HepG2 (cell line): ENCODE measurements around the gene CDH13. TPM values are rescaled to one million over a fixed set of nuclear protein-coding genes. Genes with fewer than 3 reads are reported as not detected.
A peak's percentile ranks its signal among the peaks of the same experiment; 100 is the strongest.

ENCODE experiments used
- ATAC-seq: fragments of 200-7000 bp; cut with Tn5 transposase; 3 replicates; pipeline ENCODE4 v1.9.1; 2020; ENCODE audit warnings: mild to moderate bottlenecking, moderate library complexity
- BruUV-seq: library from RNA; stranded (reverse); fragments of 400-500 nt; replicated peaks from 2 replicates; lab custom pipeline; 2021; lab: Mats Ljungman, UMichigan
- CTCF ChIA-PET: fragments of 300-600 bp; formaldehyde crosslinking; extraction: SDS; loops from one replicate; lab custom pipeline; 2021; ENCODE audit warnings: low total read pairs, inconsistent platforms, low intra/inter-chr PET ratio; lab: Yijun Ruan, JAX
- POLR2A ChIA-PET: fragments of 350-600 bp; sonication (Branson Sonifier 250); formaldehyde crosslinking; loops from one replicate; lab custom pipeline; 2020; ENCODE audit warnings: antibody characterized with exemption, inconsistent platforms; lab: Yijun Ruan, JAX
- DNase-seq: peaks from one replicate; pipeline ENCODE4 v3.0.0-alpha.2; 2015; ENCODE audit warnings: low spot score
- FAIRE-seq: peaks from 3 replicates; lab custom pipeline; 2011; peaks lifted over from hg19 to GRCh38; lab: Jason Lieb, UNC
- H2AFZ ChIP-seq: one replicate; pipeline ENCODE4 v1.6.1; 2011; ENCODE audit warnings: low read length, inconsistent platforms
- H3K27ac ChIP-seq: fragments of 300-600 bp; 3 replicates; pipeline ENCODE4 v1.8.0; 2011; ENCODE audit warnings: mixed run types, mild to moderate bottlenecking, mixed read lengths, low read length, inconsistent platforms; ENCODE audit not compliant: insufficient read depth; ENCODE audit errors: extremely low read length
- H3K27me3 ChIP-seq, 2 experiments: fragments of 200-600 bp in 1 of 2; 2 replicates in 1 of 2; 3 replicates in 1 of 2; pipeline versions ENCODE4 v1.6.0 to v1.8.0; 2011; ENCODE audit warnings: low read length in 2 of 2, mild to moderate bottlenecking in 2 of 2, moderate library complexity in 2 of 2, inconsistent platforms in 1 of 2; ENCODE audit not compliant: insufficient read depth in 2 of 2, control insufficient read depth in 1 of 2
- H3K36me3 ChIP-seq, 2 experiments: fragments of 200-600 bp in 1 of 2; replicated peaks in 1 of 2; 2 replicates in 1 of 2; 3 replicates in 1 of 2; pipeline versions ENCODE4 v1.5.1 to v1.8.0; 2011; ENCODE audit warnings: low read length in 2 of 2, inconsistent platforms in 1 of 2; ENCODE audit not compliant: insufficient read depth in 2 of 2, control insufficient read depth in 1 of 2
- H3K4me1 ChIP-seq: 2 replicates; pipeline ENCODE4 v1.5.1; 2012; ENCODE audit warnings: low read length, inconsistent platforms; ENCODE audit not compliant: insufficient read depth
- H3K4me2 ChIP-seq: 2 replicates; pipeline ENCODE4 v1.6.0; 2011; ENCODE audit warnings: low read depth, low read length, inconsistent platforms
- H3K4me3 ChIP-seq, 3 experiments: fragments of 200-600 bp in 1 of 3; sonication (generic), shearing (Covaris generic) in 1 of 3; replicated peaks in 1 of 3; 2 replicates each; pipeline ENCODE4 v1.5.1; 2011 to 2016; ENCODE audit warnings: low read length in 3 of 3, inconsistent platforms in 2 of 3, low read depth in 2 of 3, mild to moderate bottlenecking in 2 of 3, control low read depth in 1 of 3, mixed read lengths in 1 of 3; ENCODE audit not compliant: insufficient read depth in 1 of 3
- H3K79me2 ChIP-seq: one replicate; pipeline ENCODE4 v1.6.1; 2011; ENCODE audit warnings: low read length, inconsistent platforms; ENCODE audit not compliant: insufficient read depth
- H3K9ac ChIP-seq: 2 replicates; pipeline ENCODE4 v1.6.0; 2011; ENCODE audit warnings: mild to moderate bottlenecking, low read depth, low read length, inconsistent platforms; ENCODE audit not compliant: insufficient read depth
- H3K9me3 ChIP-seq: 2 replicates; pipeline ENCODE4 v1.5.1; 2012; ENCODE audit warnings: mild to moderate bottlenecking, low read length
- H4K20me1 ChIP-seq: 2 replicates; pipeline ENCODE4 v1.6.0; 2011; ENCODE audit warnings: inconsistent platforms, mild to moderate bottlenecking, low read length, moderate library complexity; ENCODE audit not compliant: insufficient read depth
- MAFF ChIP-seq: IDR thresholded peaks from 2 replicates; pipeline ENCODE4 v1.6.1; 2011; ENCODE audit warnings: low read depth, low read length, improper control_type of control experiment
- MAFK ChIP-seq, 2 experiments: IDR thresholded peaks in 1 of 2; conservative IDR thresholded peaks in 1 of 2; 2 replicates each; pipeline ENCODE4 v1.6.1; 2011; ENCODE audit warnings: improper control_type of control experiment in 2 of 2, low read length in 2 of 2
- XBP1 ChIP-seq: sonication (generic); formaldehyde crosslinking; IDR thresholded peaks from 2 replicates; pipeline ENCODE4 v1.5.0; 2020; ENCODE audit warnings: missing genetic modification reagents
- ZNF496 ChIP-seq: sonication (generic); formaldehyde crosslinking; IDR thresholded peaks from 2 replicates; pipeline ENCODE4 v1.8.1; 2023; ENCODE audit warnings: mild to moderate bottlenecking, moderate library complexity, missing genetic modification reagents; ENCODE audit not compliant: insufficient replicate concordance
- ZNF780A ChIP-seq: sonication (generic); formaldehyde crosslinking; IDR thresholded peaks from 2 replicates; pipeline ENCODE4 v1.8.0; 2022; ENCODE audit warnings: mild to moderate bottlenecking, missing genetic modification reagents, moderate library complexity
- WGBS: methylation state at CpG from one replicate; pipeline ENCODE4 v1.1.6; 2017; ENCODE audit warnings: low lambda C conversion rate; 5-methylcytosine and 5-hydroxymethylcytosine counted together
- in situ Hi-C: cut with HindIII; loops from 2 replicates; pipeline ENCODE4 v1.10.0; 2017; ENCODE audit warnings: low pct_unique_long_range_greater_than_20kb; ENCODE audit not compliant: extremely low pct_ligation_motif_present
- intact Hi-C: fragments of 100-400 bp; cut with micrococcal nuclease; formaldehyde crosslinking; loops from one replicate; pipeline ENCODE4 v1.10.0; 2022; ENCODE audit not compliant: unreplicated experiment
- polyA plus RNA-seq, 8 experiments: library from polyadenylated mRNA; depleted of rRNA in 3 of 8; stranded (reverse) in 7 of 8; unstranded in 1 of 8; fragments of >200 nt; fragmentation: Illumina TruSeq in 4 of 8; extraction: Trizol in 4 of 8; gene quantifications; 2 replicates each; pipeline versions ENCODE4 v1.2.1 to v1.2.3, GENCODE V29; 2011 to 2016; ENCODE audit warnings: low read depth in 4 of 8, missing spikeins in 1 of 8, mixed read lengths in 1 of 8; ENCODE audit not compliant: insufficient read depth in 1 of 8
- total RNA-seq, 5 experiments: library from RNA; depleted of rRNA; stranded (reverse); fragments of >200 nt; fragmentation: Illumina TruSeq; extraction: Trizol; gene quantifications; 2 replicates each; pipeline ENCODE4 v1.2.3, GENCODE V29; 2016; ENCODE audit warnings: low read depth in 1 of 5
- TF ChIP-seq, protein P1 (sequence below): sonication (generic); formaldehyde crosslinking; IDR thresholded peaks from 2 replicates; pipeline ENCODE4 v1.4.0; 2020; ENCODE audit warnings: missing genetic modification reagents
- TF ChIP-seq, protein P2 (sequence below): sonication (generic); formaldehyde crosslinking; IDR thresholded peaks from 2 replicates; pipeline ENCODE4 v1.5.0; 2020; ENCODE audit warnings: mild to moderate bottlenecking, missing genetic modification reagents, borderline replicate concordance

The CDH13 gene
- total and polyA plus RNA-seq, 2 of the 13 experiments (the other 11 are each of a cell fraction or from before 2014, with no cell fraction given): not detected

DNA sequence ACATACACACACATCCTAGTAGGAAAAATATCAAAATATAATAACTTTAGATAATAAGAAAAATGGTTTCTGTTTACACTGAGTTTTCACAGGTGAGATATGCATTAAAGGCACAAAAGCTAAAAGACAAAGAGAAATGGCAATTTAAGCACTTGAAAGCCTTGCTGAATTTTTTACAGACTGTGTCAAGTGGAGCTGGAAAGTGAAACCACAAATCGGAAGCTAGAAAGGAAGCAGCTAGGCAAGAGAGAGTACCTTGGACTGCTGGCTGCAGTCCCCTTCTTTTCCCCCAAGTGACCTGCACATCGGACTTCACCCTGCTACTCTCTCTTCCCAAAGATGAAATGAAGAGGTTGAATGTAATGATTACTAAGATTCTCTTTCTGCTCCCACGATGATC lies 135.1 kb downstream of the CDH13 start (continued):
- TF ChIP-seq, protein P1, sequence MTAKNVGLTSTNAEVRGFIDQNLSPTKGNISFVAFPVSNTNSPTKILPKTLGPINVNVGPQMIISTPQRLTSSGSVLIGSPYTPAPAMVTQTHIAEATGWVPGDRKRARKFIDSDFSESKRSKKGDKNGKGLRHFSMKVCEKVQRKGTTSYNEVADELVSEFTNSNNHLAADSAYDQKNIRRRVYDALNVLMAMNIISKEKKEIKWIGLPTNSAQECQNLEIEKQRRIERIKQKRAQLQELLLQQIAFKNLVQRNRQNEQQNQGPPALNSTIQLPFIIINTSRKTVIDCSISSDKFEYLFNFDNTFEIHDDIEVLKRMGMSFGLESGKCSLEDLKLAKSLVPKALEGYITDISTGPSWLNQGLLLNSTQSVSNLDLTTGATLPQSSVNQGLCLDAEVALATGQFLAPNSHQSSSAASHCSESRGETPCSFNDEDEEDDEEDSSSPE: no peak
- TF ChIP-seq ZNF780A (CRISPR knock-in tag): no peak
- TF ChIP-seq, protein P2, sequence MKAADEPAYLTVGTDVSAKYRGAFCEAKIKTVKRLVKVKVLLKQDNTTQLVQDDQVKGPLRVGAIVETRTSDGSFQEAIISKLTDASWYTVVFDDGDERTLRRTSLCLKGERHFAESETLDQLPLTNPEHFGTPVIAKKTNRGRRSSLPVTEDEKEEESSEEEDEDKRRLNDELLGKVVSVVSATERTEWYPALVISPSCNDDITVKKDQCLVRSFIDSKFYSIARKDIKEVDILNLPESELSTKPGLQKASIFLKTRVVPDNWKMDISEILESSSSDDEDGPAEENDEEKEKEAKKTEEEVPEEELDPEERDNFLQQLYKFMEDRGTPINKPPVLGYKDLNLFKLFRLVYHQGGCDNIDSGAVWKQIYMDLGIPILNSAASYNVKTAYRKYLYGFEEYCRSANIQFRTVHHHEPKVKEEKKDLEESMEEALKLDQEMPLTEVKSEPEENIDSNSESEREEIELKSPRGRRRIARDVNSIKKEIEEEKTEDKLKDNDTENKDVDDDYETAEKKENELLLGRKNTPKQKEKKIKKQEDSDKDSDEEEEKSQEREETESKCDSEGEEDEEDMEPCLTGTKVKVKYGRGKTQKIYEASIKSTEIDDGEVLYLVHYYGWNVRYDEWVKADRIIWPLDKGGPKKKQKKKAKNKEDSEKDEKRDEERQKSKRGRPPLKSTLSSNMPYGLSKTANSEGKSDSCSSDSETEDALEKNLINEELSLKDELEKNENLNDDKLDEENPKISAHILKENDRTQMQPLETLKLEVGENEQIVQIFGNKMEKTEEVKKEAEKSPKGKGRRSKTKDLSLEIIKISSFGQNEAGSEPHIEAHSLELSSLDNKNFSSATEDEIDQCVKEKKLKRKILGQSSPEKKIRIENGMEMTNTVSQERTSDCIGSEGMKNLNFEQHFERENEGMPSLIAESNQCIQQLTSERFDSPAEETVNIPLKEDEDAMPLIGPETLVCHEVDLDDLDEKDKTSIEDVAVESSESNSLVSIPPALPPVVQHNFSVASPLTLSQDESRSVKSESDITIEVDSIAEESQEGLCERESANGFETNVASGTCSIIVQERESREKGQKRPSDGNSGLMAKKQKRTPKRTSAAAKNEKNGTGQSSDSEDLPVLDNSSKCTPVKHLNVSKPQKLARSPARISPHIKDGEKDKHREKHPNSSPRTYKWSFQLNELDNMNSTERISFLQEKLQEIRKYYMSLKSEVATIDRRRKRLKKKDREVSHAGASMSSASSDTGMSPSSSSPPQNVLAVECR (CRISPR knock-in tag): no peak
- no peak for TF ChIP-seq XBP1 (CRISPR knock-in tag)

GRCh38 chr16:82763371-82763770 lies 136.6 kb downstream of the CDH13 start:
- no peaks in the 10 kb centered on the region for H3K27me3 ChIP-seq
- DNase-seq (no peak), FAIRE-seq (no peak), ATAC-seq (no peak)
- H3K4me2 ChIP-seq: no peak overlapping the region
- in situ Hi-C loops (no loop called here), intact Hi-C loops (no loop called here)
- no TSS peak for BruUV-seq
- H3K9me3 ChIP-seq: no peaks in the 10 kb centered on the region
- H4K20me1 ChIP-seq: no peaks in the 10 kb centered on the region
- TF ChIP-seq MAFK (conservative IDR thresholded peaks at IDR 0.05 in 1 of 2, IDR thresholded peaks at IDR 0.05 in 1 of 2; ENCODE audit: low read length in 2 of 2) (peak; percentile 22 to 71; a peak in 2 of 4 replicates), ZNF496 (no peak), MAFF (peak; percentile 52; the same call in 1 of the 2 replicates)
- H3K9ac ChIP-seq: no peak overlapping the region
- WGBS: 11% methylated on average over 2 of the region's 2 CpGs
- H3K4me3 ChIP-seq: no peak overlapping the region
- H3K36me3 ChIP-seq: no peaks in the 10 kb centered on the region
- ChIA-PET CTCF (no interaction called here), POLR2A (no interaction called here)
- H2AFZ ChIP-seq: no peak overlapping the region
- no peaks in the 10 kb centered on the region for H3K79me2 ChIP-seq
- H3K27ac ChIP-seq: no peak overlapping the region
- H3K4me1 ChIP-seq: no peaks in the 10 kb centered on the region
